Stimulated activated CD4-positive, alpha-beta T cell treated with anti-CD3 and anti-CD28 coated beads, Interleukin-4, amount 100 ng/mL, for 1 hour (primary cell): ENCODE results near the gene SKIC3.

Experiments used
- DNase-seq: peaks from one replicate; pipeline ENCODE4 v3.0.0-alpha.2; 2020

The SKIC3 gene

GRCh38 chr5:95530416-95530815 lies 24.4 kb downstream of the SKIC3 start:
- no peak for DNase-seq

GRCh38 chr5:95528565-95528964 lies 26.2 kb downstream of the SKIC3 start:
- DNase-seq: no peak

- no peak for DNase-seq
Observed at GRCh38 chr5:95526871-95527270, 27.9 kb downstream of the SKIC3 start.

- DNase-seq: no peak
Observed at GRCh38 chr5:95524423-95524822, 30.4 kb downstream of the SKIC3 start.

DNA sequence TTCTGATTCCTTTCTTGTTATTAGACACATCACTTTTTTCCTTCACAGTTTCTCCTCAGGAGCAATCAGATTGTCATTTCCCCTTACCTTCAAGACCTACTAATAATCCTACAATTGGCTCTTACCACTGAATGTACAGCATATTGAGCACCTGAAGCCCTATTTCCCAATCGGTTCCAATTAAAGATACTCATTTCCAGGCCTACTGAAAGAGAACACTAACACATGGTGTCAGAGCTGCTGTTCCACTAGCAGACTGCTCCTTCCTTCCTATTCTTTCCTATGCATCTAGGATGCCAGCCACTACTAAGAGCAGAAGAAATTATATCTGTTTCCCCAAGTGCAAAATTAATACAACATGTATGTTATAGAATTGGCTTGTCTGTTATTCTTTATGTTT lies 34.6 kb downstream of the SKIC3 start:
- DNase-seq: no peak

- DNase-seq: no peak
Observed at GRCh38 chr5:95519681-95520080, 35.1 kb downstream of the SKIC3 start.

DNA sequence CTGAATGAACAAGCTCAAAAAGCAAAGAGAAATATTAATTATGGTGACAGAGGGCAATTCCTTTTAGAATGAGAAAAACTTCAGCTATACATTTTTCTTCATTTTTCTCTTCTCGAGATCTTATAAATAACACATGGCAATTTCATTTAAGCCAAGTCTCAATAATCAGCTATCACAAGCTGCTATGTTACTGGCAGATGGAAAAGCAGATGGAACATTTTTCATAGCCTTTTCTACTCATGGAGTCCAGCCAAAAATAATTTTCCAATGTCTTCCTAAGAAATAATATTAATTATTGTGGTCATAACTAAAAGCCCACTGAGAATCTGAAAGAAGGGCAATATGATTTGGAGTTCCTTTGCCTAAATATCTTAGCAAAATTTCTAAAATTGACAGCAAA lies 35.6 kb downstream of the SKIC3 start:
- no peak for DNase-seq

DNA sequence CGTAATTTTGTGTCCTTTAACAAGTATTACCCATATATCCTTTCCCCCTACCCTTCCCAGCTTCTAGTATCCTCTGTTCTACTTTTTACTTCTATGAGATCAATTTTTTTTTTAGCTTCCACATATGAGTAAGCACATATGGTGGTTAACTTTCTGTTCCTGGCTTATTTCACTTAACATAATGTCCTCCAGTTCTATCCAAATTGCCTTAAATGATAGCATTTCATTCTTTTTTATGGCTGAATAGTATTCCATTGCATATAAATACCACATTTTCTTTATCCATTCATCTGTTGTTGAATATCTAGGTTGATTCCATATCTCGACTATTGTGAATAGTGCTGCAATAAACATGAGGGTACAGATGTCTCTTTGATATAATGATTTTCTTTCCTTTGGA lies 36.4 kb downstream of the SKIC3 start:
- DNase-seq: no peak

- no peak for DNase-seq
Observed at GRCh38 chr5:95511606-95512005, 43.2 kb downstream of the SKIC3 start.

GRCh38 chr5:95508550-95508949 lies 46.2 kb downstream of the SKIC3 start:
- no peak for DNase-seq
